IMR-90 (cell line): ENCODE results near the gene HERC5. TPM values are rescaled to one million over a fixed set of nuclear protein-coding genes. Genes with fewer than 3 reads are reported as not detected.

ENCODE experiments used
- ATAC-seq: fragments of 200-7000 bp; cut with Tn5 transposase; 2 replicates; pipeline ENCODE4 v1.9.1; 2020; ENCODE audit warnings: low read depth, mild to moderate bottlenecking, moderate library complexity
- BruUV-seq: library from RNA; stranded (reverse); fragments of 400-500 nt; replicated peaks from 2 replicates; lab custom pipeline; 2021; lab: Mats Ljungman, UMichigan
- CTCF ChIA-PET: fragments of 300-600 bp; formaldehyde crosslinking; extraction: SDS; loops from one replicate; lab custom pipeline; 2021; ENCODE audit warnings: antibody characterized with exemption; lab: Yijun Ruan, JAX
- POLR2A ChIA-PET: fragments of 300-600 bp; sonication (Branson Sonifier 250); formaldehyde crosslinking; loops from one replicate; lab custom pipeline; 2022; ENCODE audit warnings: antibody characterized with exemption; ENCODE audit not compliant: unreplicated experiment; lab: Charles Lee
- DNase-seq: peaks from one replicate; pipeline ENCODE4 v3.0.0; 2013
- H2AFZ ChIP-seq: replicated peaks from 2 replicates; pipeline ENCODE3; 2013; ENCODE audit warnings: low read length, mild to moderate bottlenecking; ENCODE audit not compliant: poor library complexity
- H2AK5ac ChIP-seq: 2 replicates; pipeline ENCODE4 v1.6.1; 2013; ENCODE audit warnings: low read depth, low read length, inconsistent platforms
- H2AK9ac ChIP-seq: replicated peaks from 2 replicates; pipeline ENCODE3; 2013; ENCODE audit warnings: mild to moderate bottlenecking, low read depth, low read length, moderate library complexity; ENCODE audit not compliant: poor library complexity
- H2BK120ac ChIP-seq: 2 replicates; pipeline ENCODE4 v1.6.1; 2013; ENCODE audit warnings: low read depth, low read length, inconsistent platforms
- H2BK15ac ChIP-seq: 3 replicates; pipeline ENCODE4 v1.6.1; 2013; ENCODE audit warnings: low read depth, low read length, inconsistent platforms
- H2BK20ac ChIP-seq: 2 replicates; pipeline ENCODE4 v1.6.1; 2013; ENCODE audit warnings: low read depth, mild to moderate bottlenecking, inconsistent platforms, low read length, moderate library complexity
- H2BK5ac ChIP-seq: 2 replicates; pipeline ENCODE4 v1.6.1; 2013; ENCODE audit warnings: mild to moderate bottlenecking, low read depth, low read length, inconsistent platforms; ENCODE audit not compliant: poor library complexity, severe bottlenecking
- H3K14ac ChIP-seq: replicated peaks from 2 replicates; pipeline ENCODE4 v1.6.1; 2013; ENCODE audit warnings: low read depth, low read length, inconsistent platforms
- H3K18ac ChIP-seq: 2 replicates; pipeline ENCODE4 v1.6.1; 2013; ENCODE audit warnings: low read depth, low read length, control low read depth
- H3K23ac ChIP-seq: 2 replicates; pipeline ENCODE4 v1.6.1; 2013; ENCODE audit warnings: low read depth, low read length, inconsistent platforms
- H3K27ac ChIP-seq: 2 replicates; pipeline ENCODE4 v1.5.1; 2013; ENCODE audit warnings: mild to moderate bottlenecking, control low read depth, low read length; ENCODE audit not compliant: insufficient read depth
- H3K27me3 ChIP-seq: 2 replicates; pipeline ENCODE4 v1.6.1; 2013; ENCODE audit warnings: low read length; ENCODE audit not compliant: control insufficient read depth, insufficient read depth
- H3K36me3 ChIP-seq: 2 replicates; pipeline ENCODE4 v1.6.1; 2013; ENCODE audit warnings: low read length, mixed read lengths; ENCODE audit not compliant: control insufficient read depth, insufficient read depth
- H3K4ac ChIP-seq: 2 replicates; pipeline ENCODE4 v1.6.1; 2013; ENCODE audit warnings: low read depth, low read length, inconsistent platforms
- H3K4me1 ChIP-seq: 2 replicates; pipeline ENCODE4 v1.6.1; 2013; ENCODE audit warnings: low read length, mixed read lengths; ENCODE audit not compliant: control insufficient read depth, insufficient read depth
- H3K4me2 ChIP-seq: 2 replicates; pipeline ENCODE4 v1.6.1; 2013; ENCODE audit warnings: low read depth, mild to moderate bottlenecking, control low read depth, low read length, moderate library complexity
- H3K4me3 ChIP-seq: 2 replicates; pipeline ENCODE4 v1.5.1; 2013; ENCODE audit warnings: low read depth, mild to moderate bottlenecking, control low read depth, low read length, moderate library complexity; ENCODE audit not compliant: insufficient read depth
- H3K56ac ChIP-seq: 2 replicates; pipeline ENCODE4 v1.6.1; 2013; ENCODE audit warnings: low read length, inconsistent platforms; ENCODE audit not compliant: insufficient read depth; ENCODE audit errors: extremely low read depth
- H3K79me1 ChIP-seq, 2 experiments: 2 replicates each; pipeline ENCODE4 v1.6.1; 2013; ENCODE audit warnings: low read length in 2 of 2, inconsistent platforms in 1 of 2, low read depth in 1 of 2
- H3K9ac ChIP-seq: 2 replicates; pipeline ENCODE4 v1.6.1; 2013; ENCODE audit warnings: low read depth, low read length, control low read depth
- H3K9me1 ChIP-seq: 2 replicates; pipeline ENCODE4 v1.6.1; 2013; ENCODE audit warnings: low read length, inconsistent platforms; ENCODE audit not compliant: insufficient read depth
- H3K9me3 ChIP-seq: 2 replicates; pipeline ENCODE4 v1.6.1; 2013; ENCODE audit warnings: low read length; ENCODE audit not compliant: control insufficient read depth, insufficient read depth
- H4K20me1 ChIP-seq: 2 replicates; pipeline ENCODE4 v1.6.1; 2013; ENCODE audit warnings: low read length, inconsistent platforms; ENCODE audit not compliant: insufficient read depth
- H4K5ac ChIP-seq: 2 replicates; pipeline ENCODE4 v1.6.1; 2013; ENCODE audit warnings: mild to moderate bottlenecking, low read depth, low read length, control low read depth
- H4K8ac ChIP-seq, 2 experiments: 2 replicates each; pipeline ENCODE4 v1.6.1; 2013; ENCODE audit warnings: low read depth in 2 of 2, low read length in 2 of 2, control low read depth in 1 of 2, inconsistent platforms in 1 of 2
- H4K91ac ChIP-seq: 2 replicates; pipeline ENCODE4 v1.6.1; 2013; ENCODE audit warnings: low read depth, low read length, inconsistent platforms; ENCODE audit not compliant: insufficient read depth
- BHLHE40 ChIP-seq: fragments of 150-350 bp; IDR thresholded peaks from 2 replicates; pipeline ENCODE4 v1.6.1; 2016; ENCODE audit warnings: mild to moderate bottlenecking, low read depth, low read length
- CEBPB ChIP-seq: IDR thresholded peaks from 2 replicates; pipeline ENCODE4 v1.6.1; 2012; ENCODE audit warnings: low read depth, low read length, improper control_type of control experiment
- CHD1 ChIP-seq: IDR thresholded peaks from 2 replicates; pipeline ENCODE4 v1.6.1; 2012; ENCODE audit warnings: low read depth, low read length, improper control_type of control experiment
- CTCF ChIP-seq: conservative IDR thresholded peaks from 2 replicates; pipeline ENCODE4 v1.5.1; 2012; ENCODE audit warnings: mild to moderate bottlenecking, low read depth, low read length, improper control_type of control experiment
- ELK1 ChIP-seq: fragments of 150-350 bp; IDR thresholded peaks from 2 replicates; pipeline ENCODE4 v1.6.1; 2016; ENCODE audit warnings: low read depth, mild to moderate bottlenecking, low read length, moderate library complexity, borderline replicate concordance
- FOS ChIP-seq: fragments of 150-350 bp; IDR thresholded peaks from 2 replicates; pipeline ENCODE4 v1.6.1; 2016; ENCODE audit warnings: low read depth, low read length
- MAFK ChIP-seq: IDR thresholded peaks from 2 replicates; pipeline ENCODE4 v1.6.1; 2012; ENCODE audit warnings: low read depth, low read length, improper control_type of control experiment
- MAZ ChIP-seq: IDR thresholded peaks from 2 replicates; pipeline ENCODE4 v1.6.1; 2012; ENCODE audit warnings: low read depth, mild to moderate bottlenecking, low read length, improper control_type of control experiment, moderate library complexity, borderline replicate concordance
- MXI1 ChIP-seq: IDR thresholded peaks from 2 replicates; pipeline ENCODE4 v1.6.1; 2012; ENCODE audit warnings: low read depth, mild to moderate bottlenecking, low read length, moderate library complexity, borderline replicate concordance
- NFE2L2 ChIP-seq: fragments of 150-350 bp; IDR thresholded peaks from 2 replicates; pipeline ENCODE4 v1.6.1; 2016; ENCODE audit warnings: low read depth, mild to moderate bottlenecking, low read length
- POLR2A ChIP-seq: IDR thresholded peaks from 2 replicates; pipeline ENCODE4 v1.6.1; 2012; ENCODE audit warnings: mild to moderate bottlenecking, low read depth, low read length
- RAD21 ChIP-seq: IDR thresholded peaks from 2 replicates; pipeline ENCODE4 v1.6.1; 2012; ENCODE audit warnings: low read length, improper control_type of control experiment
- RCOR1 ChIP-seq: IDR thresholded peaks from 2 replicates; pipeline ENCODE4 v1.6.1; 2012; ENCODE audit warnings: mild to moderate bottlenecking, low read length, improper control_type of control experiment; ENCODE audit not compliant: insufficient replicate concordance
- RFX5 ChIP-seq: IDR thresholded peaks from 2 replicates; pipeline ENCODE4 v1.8.0; 2012; ENCODE audit warnings: low read depth, mild to moderate bottlenecking, low read length, moderate library complexity
- SMC3 ChIP-seq: fragments of 150-350 bp; IDR thresholded peaks from 2 replicates; pipeline ENCODE4 v1.6.1; 2016; ENCODE audit warnings: low read depth, mild to moderate bottlenecking, antibody characterized with exemption, low read length, moderate library complexity
- USF2 ChIP-seq: fragments of 150-350 bp; IDR thresholded peaks from 2 replicates; pipeline ENCODE4 v1.6.1; 2017; ENCODE audit warnings: mild to moderate bottlenecking, antibody characterized with exemption, low read length, low read depth
- WGBS, 2 experiments: methylation state at CpG; one replicate each; pipeline versions ENCODE4 v1.1.5 to v1.1.7; 2013; ENCODE audit warnings: missing lambda C conversion rate in 2 of 2; ENCODE audit not compliant: insufficient read length in 1 of 2; ENCODE audit errors: extremely low coverage in 2 of 2; 5-methylcytosine and 5-hydroxymethylcytosine counted together
- dilution Hi-C: fragments of 300-500 bp; cut with HindIII; formaldehyde crosslinking; loops from one replicate; pipeline ENCODE4 v1.14.3; 2018; ENCODE audit warnings: low sequenced_read_pairs; ENCODE audit not compliant: unreplicated experiment
- in situ Hi-C: fragments of 300-500 bp; cut with MboI; formaldehyde crosslinking; loops from 3 replicates; pipeline ENCODE4 v1.14.3; 2019; ENCODE audit warnings: low sequenced_read_pairs, inconsistent platforms, mixed read lengths
- intact Hi-C: fragments of 100-400 bp; cut with micrococcal nuclease; formaldehyde crosslinking; loops from 2 replicates; pipeline ENCODE4 v1.10.0; 2022
- polyA plus RNA-seq, 3 experiments: library from polyadenylated mRNA; depleted of rRNA; stranded (reverse); fragments of >200 nt; gene quantifications; 2 replicates each; pipeline ENCODE4 v1.2.3, GENCODE V29; 2012; ENCODE audit warnings: low replicate concordance in 1 of 3
- total RNA-seq: library from RNA; depleted of rRNA; stranded (reverse); fragments of >200 nt; gene quantifications from 2 replicates; pipeline ENCODE4 v1.2.3, GENCODE V29; 2012

The HERC5 gene
- total and polyA plus RNA-seq, 2 of the 4 experiments (the other 2 are of a cell fraction) = under 0.01 TPM; not detected in 1

- Histone ChIP-seq H4K91ac (no peak overlapping the region), H3K56ac (no peak overlapping the region), H2BK120ac (no peak overlapping the region), H2BK15ac (no peak overlapping the region), H3K4me1 (no peaks in the 10 kb centered on the region), H4K5ac (no peak overlapping the region), H2AFZ (no peak overlapping the region), H3K9ac (no peak overlapping the region), H3K79me1 (no peaks in the 10 kb centered on the region), H4K8ac (no peak overlapping the region), H3K14ac (no peak overlapping the region), H3K23ac (no peak overlapping the region), H3K9me3 (no peaks in the 10 kb centered on the region), H3K27me3 (no peaks in the 10 kb centered on the region; the same call in 1 of the 2 replicates), H3K4ac (no peak overlapping the region), H3K9me1 (no peaks in the 10 kb centered on the region), H2AK9ac (no peak overlapping the region), H3K36me3 (no peaks in the 10 kb centered on the region), H2BK20ac (no peak overlapping the region), H3K4me2 (no peak overlapping the region), H3K27ac (no peak overlapping the region), H2BK5ac (no peak overlapping the region), H3K18ac (no peak overlapping the region), H2AK5ac (no peak overlapping the region), H3K4me3 (no peak overlapping the region), H4K20me1 (no peaks in the 10 kb centered on the region)
- ChIA-PET CTCF (no interaction called here), POLR2A (no interaction called here)
- ATAC-seq (no peak), DNase-seq (no peak)
- intact Hi-C loops (no loop called here), in situ Hi-C loops (no loop called here), dilution Hi-C loops (no loop called here)
- no TSS peak for BruUV-seq
- TF ChIP-seq MAZ (no peak), USF2 (no peak), RFX5 (no peak), MAFK (no peak), FOS (no peak), NFE2L2 (no peak), CEBPB (no peak), POLR2A (no peak), RCOR1 (no peak), BHLHE40 (no peak), MXI1 (no peak), CTCF (no peak), CHD1 (no peak), ELK1 (no peak), RAD21 (no peak), SMC3 (no peak)
- WGBS, 2 experiments = no CpG with 5 or more reads among the region's 3 CpGs
Observed at GRCh38 chr4:88439161-88439760, 17.7 kb upstream of the HERC5 start.
